Stimulated activated CD8-positive, alpha-beta memory T cell treated with anti-CD3 and anti-CD28 coated beads, Interleukin-4, amount 100 ng/mL, for 48 hours (primary cell): ENCODE data around the gene PTPN12.
"Not testable (repeated sequence)": the region's sequence is repeated elsewhere in the genome, so short reads cannot be mapped to it uniquely, and the experiment has no call there.

ENCODE experiments used
- DNase-seq: peaks from one replicate; pipeline ENCODE4 v3.0.0-alpha.2; 2020

Gene PTPN12

DNA sequence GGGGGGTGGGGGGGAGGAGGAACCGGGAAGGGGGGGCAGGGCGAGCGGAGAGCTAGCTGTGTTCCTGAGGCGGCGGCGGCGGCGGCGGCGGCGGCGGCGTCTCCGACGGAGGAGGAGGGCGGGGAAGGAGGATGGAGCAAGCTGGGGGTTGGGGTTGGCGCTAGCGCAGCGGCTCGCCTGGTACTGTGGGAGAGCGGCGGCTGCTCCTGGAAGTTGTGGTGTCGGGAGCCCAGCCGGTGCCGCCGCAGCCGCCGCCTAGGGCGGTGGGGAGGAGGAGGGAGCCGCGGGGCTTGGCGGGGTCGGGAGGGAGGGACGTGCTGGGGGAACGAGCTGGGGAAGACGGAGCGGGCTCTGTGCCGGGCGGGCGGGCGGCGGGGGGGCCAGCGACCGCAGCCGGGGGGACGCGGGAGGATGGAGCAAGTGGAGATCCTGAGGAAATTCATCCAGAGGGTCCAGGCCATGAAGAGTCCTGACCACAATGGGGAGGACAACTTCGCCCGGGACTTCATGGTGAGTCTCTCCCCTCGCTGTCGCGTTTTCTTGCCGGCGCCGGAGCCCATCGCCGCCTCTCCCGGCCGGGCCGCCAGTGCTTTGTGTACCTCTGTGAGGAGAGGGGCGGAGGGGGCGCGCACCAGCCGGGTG, at the start of gene PTPN12:
Gene PTPN12 (plus strand): TSS at position 160 of the 642 bp plus-strand sequence. CDS start 252 bp downstream, at position 412.
- peak; percentile 62 for DNase-seq

DNA sequence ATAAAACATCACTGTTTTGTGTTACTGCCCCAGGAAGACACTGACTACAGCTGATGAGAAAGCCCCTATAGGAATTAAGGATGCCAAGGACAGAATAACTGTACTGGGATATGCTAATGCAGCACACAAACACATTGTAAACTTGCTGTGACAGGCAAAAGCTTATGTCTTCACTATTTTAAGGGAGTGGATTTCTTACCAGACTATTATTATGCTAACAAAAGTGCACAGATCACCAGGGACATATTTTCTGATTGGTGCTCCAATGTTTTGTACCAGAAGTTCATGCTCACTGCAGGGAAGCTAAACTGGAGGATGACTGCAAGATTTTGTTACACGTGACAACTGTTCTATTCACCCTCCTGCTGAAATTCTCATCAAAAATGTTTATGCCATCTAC, 48.1 kb upstream of the PTPN12 start:
- no peak for DNase-seq

DNA sequence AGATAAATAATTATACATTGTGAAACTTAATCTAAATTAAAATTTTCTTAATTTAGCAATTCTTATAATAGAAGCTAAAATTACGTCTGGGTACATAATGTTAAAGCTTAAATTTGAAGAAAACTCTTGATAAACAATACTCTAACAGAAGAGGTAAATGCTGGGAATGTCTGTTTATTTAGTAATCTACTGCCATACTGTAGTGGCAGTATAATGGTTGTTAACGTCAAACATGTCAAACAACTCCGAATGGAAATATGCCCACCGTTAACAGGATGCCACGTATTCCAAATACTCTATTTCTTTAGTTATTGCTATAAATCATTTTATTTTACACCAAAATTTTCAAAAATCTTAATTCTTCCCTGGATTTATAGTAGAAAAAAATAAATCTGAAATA, 40.0 kb upstream of the PTPN12 start:
- no peak for DNase-seq

DNA sequence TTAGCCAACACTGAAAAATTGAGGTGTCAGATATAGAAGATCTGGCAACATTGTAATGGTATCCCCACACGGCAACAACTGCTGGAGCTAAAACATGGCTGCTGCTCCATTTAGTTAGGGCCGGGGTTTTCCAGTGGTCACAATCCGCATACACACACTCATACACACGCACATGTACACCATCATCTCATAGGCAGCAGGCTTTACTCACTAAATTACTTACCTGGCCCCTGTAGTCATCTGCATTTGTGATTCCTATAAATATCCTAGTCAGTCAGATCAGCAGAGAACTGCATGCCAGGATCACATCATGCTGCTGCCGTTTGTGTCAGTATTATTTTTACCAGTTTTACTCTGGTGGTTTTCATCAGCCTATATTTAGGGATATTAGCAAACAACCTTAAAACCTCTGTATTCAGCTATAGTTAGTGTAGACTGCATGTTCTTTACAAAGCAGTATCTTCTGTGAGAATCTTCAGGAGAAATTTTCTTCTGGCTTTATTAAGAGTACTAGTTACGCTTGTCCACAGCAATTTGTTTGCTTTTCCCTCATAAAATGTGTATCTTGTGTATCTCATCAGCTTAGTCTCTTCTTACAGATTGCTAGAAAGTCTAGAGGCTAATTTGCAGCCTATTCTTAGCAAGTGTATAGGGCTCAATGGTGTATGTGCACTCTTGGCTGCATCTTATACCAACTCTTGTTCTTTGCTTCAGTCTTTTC, 38.3 kb upstream of the PTPN12 start:
- DNase-seq, result no peak

DNA sequence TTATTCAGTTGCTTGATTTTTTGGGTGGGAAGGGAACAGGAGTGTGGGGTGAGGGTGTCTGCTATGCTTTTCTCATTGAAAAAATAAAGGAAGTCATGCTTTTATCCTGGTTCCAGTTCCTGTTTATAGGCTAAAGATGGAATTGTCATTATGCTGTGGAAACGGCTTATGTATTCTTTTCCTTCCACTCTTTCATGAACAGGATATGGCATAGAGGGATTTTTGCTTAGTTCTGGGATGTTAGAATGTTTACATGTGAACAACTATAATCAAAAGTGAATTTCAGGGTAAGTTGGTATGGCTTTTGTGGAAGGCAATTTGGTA, 35.9 kb upstream of the PTPN12 start:
- DNase-seq, result no peak

DNA sequence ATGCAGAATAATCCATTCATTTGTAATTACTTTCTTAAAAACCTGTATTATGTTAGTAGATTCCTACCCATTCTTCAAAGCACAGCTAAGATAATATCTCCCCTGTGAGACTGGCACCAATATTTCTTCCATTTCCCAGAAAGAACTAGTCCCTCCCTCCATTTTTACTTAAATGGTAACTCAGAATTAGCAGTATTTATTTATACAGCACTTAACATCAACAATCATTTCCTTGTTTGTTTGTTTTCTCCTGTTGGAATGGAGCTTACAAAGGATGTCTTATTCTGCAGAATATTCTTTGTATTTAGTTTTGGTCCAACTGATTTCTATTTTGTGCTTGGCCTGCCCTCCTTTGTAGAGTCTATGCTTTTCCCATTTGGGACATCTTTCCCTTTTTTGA, 32.1 kb upstream of the PTPN12 start:
- DNase-seq, result no peak

DNA sequence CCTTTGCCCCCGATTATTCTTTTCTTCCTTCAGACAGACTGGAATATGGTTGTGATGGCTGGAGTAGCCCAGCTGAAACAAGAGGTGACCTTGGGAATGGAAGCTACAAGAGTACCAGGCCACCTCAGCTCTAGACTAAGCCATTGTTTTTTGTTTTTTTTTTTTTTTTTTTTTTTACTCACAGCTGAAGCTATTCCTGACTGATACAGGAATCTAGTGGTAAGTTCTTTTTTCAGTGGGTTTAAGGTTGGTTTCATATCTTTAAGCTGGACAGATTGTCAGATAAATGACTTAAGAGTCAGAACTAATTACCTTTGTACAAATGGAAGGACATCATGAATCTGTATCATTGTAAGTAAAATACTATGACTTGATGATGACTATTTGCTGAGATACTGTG, 30.2 kb upstream of the PTPN12 start:
- DNase-seq, result no peak

DNA sequence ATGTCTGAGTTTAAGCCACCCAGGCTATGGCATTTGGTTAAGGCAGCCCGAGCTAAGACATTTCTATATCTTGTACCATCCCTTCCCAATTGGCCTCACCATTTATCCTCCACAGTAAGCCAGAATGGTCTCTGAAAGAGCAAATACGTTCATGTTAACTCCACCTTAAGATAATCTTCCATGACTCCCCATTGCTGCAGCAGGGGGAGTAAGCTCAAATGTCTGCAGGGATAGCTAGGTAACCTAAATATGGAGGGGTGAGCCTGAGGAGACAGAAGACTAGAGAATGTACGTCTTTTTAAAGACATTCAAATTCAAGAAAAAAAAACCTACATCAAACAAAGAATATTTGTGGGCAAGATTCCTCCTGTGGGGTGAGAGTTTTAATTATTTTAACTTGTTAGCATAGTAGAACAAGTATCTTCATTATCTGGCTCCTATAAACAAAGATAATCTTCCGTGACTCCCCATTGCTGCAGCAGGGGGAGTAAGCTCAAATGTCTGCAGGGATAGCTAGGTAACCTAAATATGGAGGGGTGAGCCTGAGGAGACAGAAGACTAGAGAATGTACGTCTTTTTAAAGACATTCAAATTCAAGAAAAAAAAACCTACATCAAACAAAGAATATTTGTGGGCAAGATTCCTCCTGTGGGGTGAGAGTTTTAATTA, 24.0 kb upstream of the PTPN12 start:
- not testable (repeated sequence) for DNase-seq

DNA sequence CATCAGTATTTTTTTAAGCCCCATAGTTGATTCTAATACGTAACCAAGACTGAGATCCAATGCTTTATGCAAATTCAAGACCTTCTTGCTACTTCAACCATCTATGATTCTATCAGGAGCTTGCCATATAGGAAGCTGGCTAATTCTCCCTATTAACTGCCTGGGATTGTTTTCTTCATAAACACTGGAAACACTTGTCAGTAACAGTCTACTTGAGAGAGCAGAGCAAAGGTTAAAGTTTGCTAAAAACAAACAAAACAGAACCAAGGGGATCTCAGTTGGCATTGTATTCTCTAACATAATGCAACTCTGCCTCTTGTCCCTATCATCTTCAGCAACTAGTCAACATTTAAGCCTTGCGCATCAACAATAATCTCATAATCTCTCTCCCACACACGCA, 21.0 kb upstream of the PTPN12 start:
- no peak for DNase-seq

DNA sequence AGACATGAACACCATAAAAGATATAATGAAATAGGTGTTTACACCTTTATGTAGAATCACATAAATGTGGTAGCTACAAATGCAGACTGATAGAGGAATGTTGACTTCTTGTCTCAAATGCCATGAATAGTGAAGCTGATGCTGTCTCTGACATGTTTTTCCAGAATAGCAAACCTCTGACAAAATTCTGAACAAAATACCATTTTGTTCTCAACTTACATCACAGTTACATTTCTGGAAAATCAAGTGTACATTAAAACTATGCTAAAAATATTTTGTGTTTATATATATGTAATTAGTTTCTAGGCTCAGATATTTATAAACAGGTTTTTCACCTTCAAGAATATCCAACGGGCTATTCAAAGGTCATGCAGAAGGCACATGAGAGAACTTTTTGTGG, 16.8 kb upstream of the PTPN12 start:
- no peak for DNase-seq

DNA sequence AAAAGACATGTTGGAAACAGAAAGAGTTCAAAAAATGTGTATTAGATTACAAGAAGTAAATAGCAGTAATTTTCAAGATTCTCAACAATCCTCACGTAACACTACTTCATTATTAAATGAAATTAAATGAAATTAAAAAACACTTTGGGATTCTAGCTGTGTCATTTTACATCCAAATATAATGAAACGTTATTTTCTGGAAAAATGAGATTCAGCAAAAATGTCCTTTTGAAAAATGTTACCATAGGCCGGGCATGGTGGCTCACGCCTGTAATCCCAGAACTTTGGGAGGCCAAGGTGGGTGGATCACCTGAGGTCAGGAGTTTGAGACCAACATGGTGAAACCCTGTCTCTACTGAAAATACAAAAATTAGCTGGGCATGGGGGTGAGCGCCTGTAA, 15.6 kb upstream of the PTPN12 start:
- DNase-seq, result not testable (repeated sequence)

DNA sequence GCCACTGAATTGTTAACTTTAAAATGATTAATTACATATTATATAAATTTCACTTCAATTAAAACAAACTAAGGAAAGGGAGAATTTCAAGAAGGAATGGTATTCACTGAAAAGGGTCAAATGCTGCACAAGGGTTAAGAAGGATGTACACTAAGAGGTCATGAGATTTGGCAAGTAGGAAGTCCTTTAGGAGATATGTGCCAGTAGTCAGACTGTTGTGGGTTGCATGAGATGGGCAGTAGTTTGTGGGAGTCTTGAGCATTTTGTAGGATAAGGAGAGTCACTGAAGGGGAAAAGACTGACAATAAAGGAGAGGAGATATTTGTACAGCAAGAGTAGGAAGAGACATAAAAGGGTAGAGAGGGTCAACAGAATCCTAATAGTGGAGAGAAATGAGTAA, 12.4 kb upstream of the PTPN12 start:
- DNase-seq, result no peak

DNA sequence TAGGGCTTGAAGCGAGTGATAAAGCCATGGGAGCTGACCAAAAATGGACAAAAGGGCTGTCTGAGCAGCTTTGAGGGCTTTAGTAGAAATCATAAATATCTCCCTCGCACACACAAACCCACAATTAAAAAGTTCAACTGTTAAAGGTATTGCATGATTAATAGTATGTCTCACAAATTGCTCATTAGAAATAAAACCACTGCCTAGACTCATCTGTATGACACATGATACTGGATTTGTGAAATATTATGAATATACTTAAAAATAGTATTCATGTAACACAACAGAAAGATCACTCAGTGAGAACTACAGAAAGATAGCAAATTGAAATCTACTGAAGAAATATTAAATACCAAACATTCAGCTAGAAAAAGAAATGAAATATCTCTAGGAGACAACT, 11.9 kb upstream of the PTPN12 start:
- no peak for DNase-seq

DNA sequence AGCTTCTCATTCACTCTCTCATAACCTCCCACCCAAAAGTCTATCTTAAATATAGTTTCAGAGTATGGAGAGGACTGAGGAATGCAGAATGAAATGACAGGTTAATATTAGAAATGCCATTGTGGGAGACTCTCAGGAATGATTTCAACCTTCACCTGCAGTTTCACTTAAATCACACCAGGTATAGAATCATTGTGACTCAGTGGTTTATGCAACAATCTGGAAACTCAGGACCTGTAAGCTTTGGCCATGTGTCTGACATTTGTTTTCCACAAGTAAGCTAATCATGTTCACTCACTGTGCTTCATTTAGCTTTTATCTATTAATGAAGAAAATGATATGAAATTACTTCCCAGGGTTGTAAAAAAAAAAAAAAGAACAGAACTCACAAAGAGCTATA, 8.7 kb upstream of the PTPN12 start:
- no peak for DNase-seq

DNA sequence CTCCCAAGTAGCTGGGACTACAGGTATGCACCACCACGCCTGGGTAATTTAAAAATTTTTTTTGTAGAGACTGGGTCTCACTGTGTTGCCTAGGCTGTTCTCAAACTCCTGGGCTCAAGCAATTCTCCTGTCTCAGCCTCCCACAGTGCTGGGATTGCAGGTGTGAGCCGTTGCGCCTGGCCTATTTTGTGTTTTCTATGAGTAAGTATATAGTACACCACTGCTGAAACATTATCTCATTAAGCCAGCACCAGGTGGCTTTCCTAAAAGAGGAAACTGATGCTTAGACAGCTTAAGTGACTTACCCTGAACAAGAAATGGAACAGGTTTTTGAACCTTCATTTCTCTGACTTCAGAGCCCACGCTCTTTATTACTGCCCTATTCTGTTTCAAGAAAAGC, 7.8 kb upstream of the PTPN12 start:
- DNase-seq, result no peak

DNA sequence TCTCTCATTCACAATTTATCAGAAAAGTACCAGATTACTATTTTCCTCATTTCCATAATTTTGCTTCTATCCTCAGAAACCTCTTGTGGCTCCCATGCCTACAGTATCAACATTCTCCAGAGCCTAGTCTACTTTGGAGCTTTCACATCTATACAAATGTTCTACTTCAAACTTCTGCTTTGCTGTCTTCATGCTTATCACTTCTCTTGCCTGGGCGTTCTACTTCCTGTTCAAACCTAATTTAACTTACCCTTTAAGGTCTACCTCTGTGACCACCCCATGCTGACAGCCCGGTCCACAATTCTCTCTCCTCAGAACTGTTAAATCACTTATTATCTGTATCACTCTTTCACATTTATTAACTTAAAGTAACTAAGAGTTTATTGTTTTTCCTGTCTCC, 6.1 kb upstream of the PTPN12 start:
- no peak for DNase-seq

DNA sequence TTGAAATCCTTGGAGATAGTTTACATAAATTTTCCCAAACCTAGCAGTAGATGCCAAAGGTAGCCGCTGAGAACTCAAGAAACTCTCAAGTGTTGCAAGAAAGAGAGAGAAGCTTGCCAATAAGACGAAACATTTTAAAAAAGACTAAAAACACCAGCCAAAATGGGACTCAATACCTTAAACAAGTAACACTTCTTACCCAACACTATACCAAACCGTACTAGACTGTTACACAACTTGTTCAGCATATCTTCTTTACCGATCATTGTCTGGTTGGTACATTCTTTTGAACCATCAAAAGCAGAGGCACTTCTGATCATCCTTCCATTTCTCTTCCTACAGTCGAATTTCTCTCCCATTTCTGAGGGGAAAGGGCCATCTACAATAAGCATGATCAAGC, 4.8 kb upstream of the PTPN12 start:
- DNase-seq, result no peak

DNA sequence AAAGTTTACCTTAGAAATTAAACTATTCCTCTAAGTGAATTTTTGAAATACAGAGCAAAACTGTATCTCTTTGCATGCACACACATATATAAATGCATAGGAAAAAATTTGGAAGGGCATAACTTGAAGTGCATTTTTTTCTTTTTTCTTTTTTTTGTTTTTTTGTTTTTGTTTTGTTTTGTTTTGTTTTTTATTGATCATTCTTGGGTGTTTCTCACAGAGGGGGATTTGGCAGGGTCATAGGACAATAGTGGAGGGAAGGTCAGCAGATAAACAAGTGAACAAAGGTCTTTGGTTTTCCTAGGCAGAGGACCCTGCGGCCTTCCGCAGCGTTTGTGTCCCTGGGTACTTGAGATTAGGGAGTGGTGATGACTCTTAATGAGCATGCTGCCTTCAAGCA, 4.4 kb upstream of the PTPN12 start:
- DNase-seq, result not testable (repeated sequence)

DNA sequence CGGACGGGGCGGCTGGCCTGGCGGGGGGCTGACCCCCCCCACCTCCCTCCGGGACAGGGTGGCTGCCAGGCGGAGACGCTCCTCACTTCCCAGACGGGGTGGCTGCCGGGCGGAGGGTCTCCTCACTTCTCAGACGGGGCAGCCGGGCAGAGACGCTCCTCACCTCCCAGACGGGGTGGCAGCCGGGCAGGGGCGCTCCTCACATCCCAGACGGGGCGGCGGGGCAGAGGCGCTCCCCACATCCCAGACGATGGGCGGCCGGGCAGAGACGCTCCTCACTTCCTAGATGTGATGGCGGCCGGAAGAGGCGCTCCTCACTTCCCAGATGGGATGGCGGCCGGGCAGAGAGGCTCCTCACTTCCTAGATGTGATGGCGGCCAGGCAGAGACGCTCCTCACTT, 3.0 kb upstream of the PTPN12 start:
- not testable (repeated sequence) for DNase-seq

DNA sequence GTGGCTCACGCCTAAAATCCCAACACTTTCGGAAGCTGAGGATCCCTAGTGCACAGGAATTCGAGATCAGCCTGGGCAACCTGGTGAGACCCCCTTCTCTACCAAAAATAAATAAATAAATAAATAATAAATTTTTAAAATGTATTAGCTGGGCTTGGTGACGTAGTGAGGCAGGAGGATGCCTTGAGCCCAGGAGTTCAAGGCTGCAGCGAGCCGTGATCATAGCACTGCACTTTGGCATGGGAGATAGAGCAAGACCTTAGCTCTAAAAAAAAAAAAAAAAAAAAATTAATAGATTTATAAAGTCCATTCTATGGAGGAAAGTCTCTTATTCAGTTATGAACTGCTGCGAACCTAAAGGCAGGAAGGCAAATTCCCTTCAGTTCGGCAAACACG, 1.1 kb upstream of the PTPN12 start:
- no peak for DNase-seq

DNA sequence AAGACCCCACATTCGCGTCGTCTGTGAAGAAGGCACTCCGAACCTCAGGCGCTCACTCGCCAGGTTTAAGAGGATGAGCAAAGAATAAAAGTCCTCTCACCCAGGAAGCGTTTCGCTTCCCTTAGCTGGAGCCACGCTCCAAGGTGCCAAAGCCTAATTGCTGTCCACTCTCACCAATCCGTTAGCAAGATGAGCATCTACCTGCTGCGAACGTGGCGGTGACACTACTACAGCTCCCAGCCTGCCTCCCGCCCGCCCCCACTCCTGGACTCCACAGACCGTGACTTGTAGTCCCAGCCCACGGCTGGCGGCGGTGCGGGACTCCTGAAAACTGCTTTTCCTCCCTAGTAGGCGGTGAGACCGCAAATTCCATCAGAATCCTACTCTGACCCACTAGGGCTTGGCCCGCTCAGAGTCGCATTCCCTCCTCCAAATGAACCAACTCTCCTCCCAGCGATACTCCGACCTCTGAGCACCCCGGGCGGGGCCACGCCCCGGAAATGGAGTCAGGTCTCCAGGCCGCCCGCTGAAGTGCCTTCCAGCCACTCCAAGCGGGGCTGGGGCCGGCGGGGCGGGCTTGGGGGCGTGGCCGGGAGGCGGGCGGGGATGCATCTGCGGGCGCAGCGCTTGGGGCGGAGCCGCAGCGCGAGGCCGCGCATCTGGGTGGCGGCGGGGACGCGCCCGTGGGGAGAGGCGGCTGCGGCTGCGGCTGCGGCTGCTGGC, 521 bp upstream of the PTPN12 start:
- DNase-seq, result peak; percentile 97

DNA sequence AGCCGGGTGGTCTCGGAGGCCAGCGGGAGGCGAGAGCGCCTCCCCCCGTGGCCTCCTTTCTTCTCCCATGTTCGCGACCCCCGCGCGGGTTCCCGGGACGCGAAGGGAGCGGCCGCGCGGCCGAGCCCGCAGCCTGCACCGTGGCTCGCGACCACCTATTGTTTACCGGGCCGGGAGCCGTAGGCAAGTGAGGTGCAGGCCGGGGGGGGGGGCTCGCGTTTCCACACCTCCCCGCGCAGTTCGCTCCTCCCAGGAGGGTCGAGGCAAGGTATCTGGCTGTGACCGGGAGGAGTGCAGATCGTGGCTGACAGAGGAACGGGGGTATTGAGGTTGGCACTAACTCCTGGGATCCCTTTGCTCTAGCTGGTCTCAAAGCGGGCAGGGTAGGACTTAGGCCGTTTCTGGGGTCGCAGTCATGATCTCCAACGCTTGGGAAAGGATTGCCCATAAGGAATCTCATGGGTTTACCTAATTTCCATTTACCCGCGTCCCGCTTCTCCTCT, 734 bp downstream of the PTPN12 start:
- peak; percentile 41 for DNase-seq
